HCEC 1CT (cell line): ENCODE results near the gene FARP2.
"Not testable (repeated sequence)": the region's sequence is repeated elsewhere in the genome, so short reads cannot be mapped to it uniquely, and the experiment has no call there.

Experiments
- DNase-seq: peaks from one replicate; pipeline ENCODE4 v3.0.0-alpha.2; 2017

The FARP2 gene

DNA sequence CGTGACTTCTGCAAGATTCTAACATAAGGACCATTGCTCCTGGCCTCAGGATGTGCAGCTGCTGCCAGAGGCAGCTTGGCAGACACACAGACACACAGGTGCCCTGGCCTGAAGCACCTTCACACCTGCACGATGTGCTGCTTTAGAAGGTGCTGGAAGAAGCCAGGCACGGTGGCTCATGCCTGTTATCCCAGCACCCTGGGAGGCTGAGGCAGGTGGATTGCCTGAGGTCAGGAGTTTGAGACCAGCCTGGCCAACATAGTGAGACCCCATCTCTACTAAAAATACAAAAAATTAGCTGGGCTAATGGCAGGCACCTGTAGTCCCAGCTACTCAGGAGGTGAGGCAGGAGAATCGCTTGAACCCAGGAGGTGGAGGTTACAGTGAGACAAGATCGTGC lies 57.4 kb downstream of the FARP2 start:
- DNase-seq = not testable (repeated sequence)

- no peak for DNase-seq
Measured at GRCh38 chr2:241413929-241414580, 58.0 kb downstream of the FARP2 start.

DNA sequence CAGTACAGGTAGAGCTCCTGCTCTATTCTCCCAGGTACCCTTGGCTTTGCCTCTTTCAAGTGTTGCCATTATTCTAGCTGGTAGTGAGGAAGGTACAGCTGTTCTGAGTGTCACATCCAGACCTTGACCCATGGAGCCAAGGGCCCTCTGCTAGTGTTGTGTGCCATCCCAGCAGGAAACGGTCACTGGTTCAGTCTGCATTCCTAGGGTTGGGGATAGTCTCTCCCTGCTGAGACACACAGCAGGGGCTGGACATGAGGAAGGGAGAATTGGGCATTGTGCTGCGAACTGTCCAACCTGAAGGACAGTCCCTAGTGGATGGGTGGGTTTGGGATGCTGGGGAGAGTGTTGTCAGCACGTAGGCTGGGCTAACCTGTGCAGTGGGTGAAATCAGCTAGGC lies 59.1 kb downstream of the FARP2 start:
- no peak for DNase-seq

DNA sequence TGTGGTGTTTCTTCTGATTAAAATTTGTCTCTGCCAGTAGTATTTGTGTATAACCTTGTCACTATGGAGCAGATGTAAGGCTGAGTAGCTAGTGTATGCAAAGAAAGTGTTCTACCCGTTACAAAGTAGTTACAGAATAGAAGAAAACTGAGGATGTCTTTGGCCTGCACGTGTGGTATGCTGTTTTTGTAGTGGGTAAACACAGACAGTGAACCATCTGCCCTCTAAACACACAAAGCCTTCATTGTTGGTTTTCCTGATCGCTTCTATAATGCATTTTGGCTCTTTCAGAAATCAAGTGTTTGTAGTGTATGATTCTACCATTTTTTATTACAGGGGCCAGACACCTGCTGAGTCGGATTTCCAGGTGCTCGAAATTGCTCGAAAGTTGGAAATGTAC lies 61.5 kb downstream of the FARP2 start:
- DNase-seq = no peak

DNA sequence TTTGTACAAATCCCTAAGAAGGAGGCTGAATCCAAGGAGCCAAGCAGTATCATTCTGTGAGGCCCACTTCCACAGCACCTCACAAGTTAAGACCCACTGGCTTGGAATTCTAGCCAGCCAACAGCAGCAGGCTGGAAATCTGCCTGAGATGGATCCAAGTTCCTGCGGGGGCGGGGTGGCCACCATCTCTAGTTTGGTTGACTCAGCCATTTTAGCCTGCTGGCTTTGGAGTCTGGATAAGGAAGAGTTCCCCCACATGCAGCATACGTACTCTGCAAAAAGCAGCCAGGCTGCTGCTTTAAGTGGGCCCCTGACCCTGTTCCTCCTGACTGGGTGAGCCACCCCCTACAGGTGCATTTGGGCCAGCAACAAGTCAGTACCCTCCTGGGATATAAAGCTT lies 65.2 kb downstream of the FARP2 start:
- DNase-seq = no peak

GRCh38 chr2:241421942-241422341 lies 65.9 kb downstream of the FARP2 start:
- DNase-seq = not testable (repeated sequence)

GRCh38 chr2:241422350-241422749 lies 66.3 kb downstream of the FARP2 start:
- DNase-seq = no peak

DNA sequence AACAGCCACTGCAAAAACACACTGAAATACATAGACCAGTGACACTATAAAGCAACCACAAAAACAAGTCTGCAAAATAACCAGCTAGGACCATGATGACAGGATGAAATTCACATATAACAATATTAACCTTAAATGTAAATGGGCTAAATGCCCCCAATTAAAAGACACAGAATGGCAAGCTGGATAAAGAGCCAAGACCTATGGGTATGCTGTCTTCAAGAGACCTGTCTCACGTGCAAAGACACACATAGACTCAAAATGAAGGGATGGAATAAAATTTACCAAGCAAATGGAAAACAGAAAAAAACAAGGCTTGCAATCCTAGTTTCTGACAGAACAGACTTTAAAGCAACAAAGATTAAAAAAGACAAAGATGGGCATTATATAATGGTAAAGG lies 67.4 kb downstream of the FARP2 start:
- DNase-seq = not testable (repeated sequence)

GRCh38 chr2:241425368-241425767 lies 69.3 kb downstream of the FARP2 start:
- DNase-seq = no peak

DNA sequence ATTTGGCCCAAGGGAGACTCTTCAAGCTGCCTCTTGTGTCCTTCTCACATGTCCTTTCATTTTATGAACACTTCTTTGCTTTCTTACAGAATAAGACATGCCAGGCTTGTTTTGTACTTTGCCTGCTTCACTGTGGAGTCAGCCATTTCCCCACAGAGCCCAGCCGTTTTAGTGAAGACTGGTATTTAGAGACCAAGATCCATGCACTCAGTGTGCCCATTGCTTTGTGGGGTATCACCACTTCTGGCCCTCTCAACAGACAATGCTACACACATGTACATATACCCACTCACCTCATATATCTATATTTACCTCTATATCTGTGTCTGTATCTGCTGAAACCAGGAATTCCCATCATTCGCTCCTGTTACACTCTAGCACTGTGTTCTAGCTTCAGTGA lies 74.1 kb downstream of the FARP2 start:
- no peak for DNase-seq

- no peak for DNase-seq
Measured at GRCh38 chr2:241432824-241433448, 76.9 kb downstream of the FARP2 start.

DNA sequence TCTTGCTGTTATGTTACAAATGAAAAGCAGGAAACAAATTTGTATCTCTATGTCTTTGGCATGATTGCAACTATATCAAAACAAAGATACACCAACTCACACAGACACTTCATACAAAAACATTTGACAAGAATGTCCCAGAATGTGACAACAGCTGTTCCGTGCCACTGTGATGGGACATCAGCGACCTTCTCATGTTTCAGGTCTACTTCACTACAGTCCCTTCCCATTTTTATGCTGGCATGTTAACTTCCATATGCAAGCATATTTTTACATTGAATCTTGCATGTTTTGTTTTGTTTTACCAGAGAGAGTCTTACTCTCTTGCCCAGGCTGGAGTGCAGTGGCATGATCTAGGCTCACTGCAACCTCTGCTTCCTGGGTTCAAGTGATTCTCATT lies 81.1 kb downstream of the FARP2 start:
- DNase-seq = no peak

GRCh38 chr2:241441492-241441891 lies 85.4 kb downstream of the FARP2 start:
- no peak for DNase-seq

DNA sequence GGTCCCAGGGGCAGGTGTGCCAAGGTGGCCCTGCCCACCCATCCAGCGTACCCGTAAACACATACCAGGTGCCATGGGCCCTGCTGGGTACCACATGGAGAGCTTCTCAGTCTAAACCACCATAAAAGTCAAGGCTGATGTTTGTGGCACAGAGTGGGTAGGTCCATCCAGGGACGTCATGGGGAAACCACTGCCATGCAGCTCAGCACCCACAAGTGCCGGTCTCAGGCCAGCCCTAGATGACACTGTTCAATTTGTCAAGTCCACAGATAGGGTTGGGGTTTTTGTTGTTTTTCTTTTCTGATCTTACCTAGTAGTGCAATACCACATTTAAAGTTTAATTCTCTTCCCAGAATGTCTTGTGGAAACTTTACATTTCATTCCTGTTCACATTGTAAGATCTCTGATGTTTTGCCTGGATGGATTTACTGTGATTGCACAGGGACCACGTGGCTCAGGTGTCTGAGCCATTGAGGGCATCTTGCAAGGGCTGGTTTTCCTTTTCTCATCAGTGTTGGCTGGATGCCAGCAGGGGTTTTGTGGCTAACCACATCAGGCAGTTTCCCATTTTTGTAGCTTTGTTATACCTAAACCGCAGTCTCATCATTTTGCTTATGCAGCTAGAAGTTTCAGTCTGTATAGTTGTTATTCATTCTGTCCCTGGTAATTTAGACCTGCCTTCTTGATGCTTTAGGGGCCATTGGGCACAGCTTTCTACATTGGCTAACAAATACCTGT lies 87.6 kb downstream of the FARP2 start:
- DNase-seq = peak; percentile 8

DNA sequence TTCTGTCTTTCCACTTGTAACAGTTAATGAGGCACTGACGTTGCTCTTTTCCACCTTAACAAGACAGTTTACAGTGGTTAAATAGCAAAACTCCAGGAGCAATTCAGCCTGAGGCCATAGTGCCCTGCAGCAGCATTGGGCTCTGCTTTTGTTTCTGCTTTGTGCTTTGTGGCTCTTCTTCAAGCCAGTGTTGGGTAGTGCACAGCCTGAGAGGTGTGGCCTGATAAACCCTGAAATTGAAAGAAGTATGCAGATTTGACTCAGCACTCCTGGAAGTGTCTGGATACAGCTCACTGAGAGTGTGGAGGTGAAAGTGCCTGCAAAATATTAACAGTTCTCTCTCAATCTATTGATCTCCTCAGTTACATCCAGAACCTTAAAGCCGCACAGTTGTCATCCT lies 89.3 kb downstream of the FARP2 start:
- DNase-seq = no peak

GRCh38 chr2:241450092-241450491 lies 94.0 kb downstream of the FARP2 start:
- DNase-seq = not testable (repeated sequence)

DNA sequence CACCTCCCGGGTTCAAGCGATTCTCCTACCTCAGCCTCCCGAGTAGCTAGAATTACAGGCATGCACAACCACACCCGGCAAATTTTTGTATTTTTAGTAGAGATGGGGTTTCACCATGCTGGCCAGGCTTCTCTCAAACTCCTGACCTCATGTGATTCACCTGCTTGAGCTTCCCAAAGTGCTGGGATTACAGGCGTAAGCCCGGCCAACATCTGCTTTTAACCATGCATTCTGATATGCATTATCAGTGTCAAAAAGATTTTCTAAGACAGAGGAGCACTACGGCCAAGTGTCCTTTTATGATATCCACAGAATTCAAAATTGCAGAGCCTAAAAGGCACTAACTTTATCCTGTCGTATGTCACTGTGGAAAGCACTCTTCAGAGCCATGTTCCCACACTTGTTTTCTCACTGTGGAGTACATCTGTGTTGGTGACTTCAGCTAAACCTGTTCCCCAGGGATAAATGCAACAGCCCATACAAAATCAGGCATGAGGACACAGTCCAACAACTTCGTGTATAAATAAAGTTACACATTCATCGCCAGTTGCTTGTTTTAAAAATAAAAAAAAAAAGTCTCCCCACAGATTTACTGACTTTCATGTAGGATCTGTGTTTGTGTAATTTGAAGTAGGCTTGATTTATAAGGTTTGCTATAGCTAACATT lies 95.9 kb downstream of the FARP2 start:
- no peak for DNase-seq

DNA sequence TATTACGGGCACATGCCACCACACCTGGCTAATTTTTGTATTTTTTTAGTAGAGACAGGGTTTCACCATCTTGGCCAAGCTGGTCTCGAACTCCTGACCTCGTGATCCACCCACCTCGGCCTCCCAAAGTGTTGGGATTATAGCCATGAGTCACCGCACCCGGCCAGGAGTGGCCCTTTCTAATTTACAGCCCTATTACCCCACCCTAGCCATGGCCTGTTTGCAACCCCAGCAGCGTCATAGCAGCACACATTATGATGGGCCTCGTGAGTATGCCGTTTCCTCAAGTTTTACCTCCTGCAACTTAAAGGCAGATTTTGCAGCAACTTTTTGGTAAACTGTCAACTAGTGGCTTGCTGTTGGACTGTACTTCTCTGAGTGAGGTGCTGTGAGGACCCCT lies 97.8 kb downstream of the FARP2 start:
- not testable (repeated sequence) for DNase-seq

DNA sequence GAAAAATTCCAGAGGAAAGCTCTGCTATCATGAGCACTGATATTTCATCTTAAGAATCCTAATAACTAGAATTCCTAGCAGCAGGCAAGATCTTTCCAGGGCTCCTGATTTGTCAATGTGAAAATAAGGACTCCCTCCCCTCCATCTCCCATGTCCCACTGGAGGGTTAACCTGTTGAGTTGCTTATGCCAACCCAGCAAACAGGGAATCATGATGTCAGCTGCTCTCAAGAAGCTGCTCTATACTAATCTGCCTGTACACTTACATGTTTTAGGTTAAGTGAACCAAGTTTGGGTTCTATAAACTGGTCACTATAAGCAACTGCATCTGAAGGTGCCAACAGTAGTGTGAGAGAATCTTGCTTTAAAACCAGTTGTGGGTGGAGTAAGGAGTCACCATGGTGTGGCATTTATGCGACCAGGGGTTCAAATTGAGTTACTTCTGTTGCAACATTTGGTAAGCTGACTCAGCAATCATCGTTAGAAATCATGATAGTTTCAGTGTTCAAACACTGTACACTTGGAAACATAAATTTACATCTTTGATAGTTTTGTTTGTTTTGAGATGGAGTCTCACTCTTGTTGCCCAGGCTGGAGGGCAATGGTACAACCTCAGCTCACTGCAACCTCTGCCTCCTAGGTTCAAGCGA lies 98.9 kb downstream of the FARP2 start:
- no peak for DNase-seq

- DNase-seq = no peak
Measured at GRCh38 chr2:241456546-241456945, 100.5 kb downstream of the FARP2 start.

- DNase-seq = no peak
Measured at GRCh38 chr2:241458687-241459086, 102.6 kb downstream of the FARP2 start.

DNA sequence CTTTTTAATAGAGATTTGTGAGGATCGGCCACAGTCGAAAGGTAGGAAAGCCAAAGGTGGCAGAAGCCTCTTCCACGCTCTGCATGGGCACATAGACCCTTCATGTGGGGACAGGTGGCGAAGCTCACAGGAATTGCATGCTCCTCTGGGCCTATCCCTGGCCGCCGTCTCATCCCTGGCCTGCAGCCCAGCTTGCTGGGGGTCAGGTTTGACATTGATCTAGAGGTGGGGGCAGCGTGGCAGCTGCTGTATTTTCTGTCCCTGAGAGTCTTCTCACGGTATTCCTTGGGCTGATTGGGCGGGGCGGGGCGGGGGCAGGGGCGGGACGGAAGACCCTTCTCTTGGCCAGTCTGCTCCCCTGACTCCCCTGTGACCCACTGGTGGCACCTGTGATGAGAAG lies 103.4 kb downstream of the FARP2 start:
- DNase-seq = no peak

GRCh38 chr2:241460631-241461030 lies 104.5 kb downstream of the FARP2 start:
- DNase-seq = no peak
